SHP77 treated with DMSO at 0.1 percent for 48 hours (cell line): ENCODE results near the gene ISG15.
"Not testable (repeated sequence)": the region's sequence is repeated elsewhere in the genome, so short reads cannot be mapped to it uniquely, and the experiment has no call there.

Experiments
- DNase-seq: peaks from one replicate; lab custom pipeline; 2025; lab: John Stamatoyannopoulos, UW

Gene ISG15

GRCh38 chr1:1046767-1047166 is 33.5 kb downstream of the ISG15 start:
- no peak for DNase-seq

- no peak for DNase-seq
Observed at GRCh38 chr1:1047407-1047806, 34.1 kb downstream of the ISG15 start.

- DNase-seq, result no peak
Observed at GRCh38 chr1:1047963-1048362, 34.7 kb downstream of the ISG15 start.

GRCh38 chr1:1048765-1049164 is 35.5 kb downstream of the ISG15 start:
- no peak for DNase-seq

- DNase-seq, result no peak
Observed at GRCh38 chr1:1049318-1050165, 36.2 kb downstream of the ISG15 start.

GRCh38 chr1:1050577-1051052 is 37.3 kb downstream of the ISG15 start:
- DNase-seq, result no peak

GRCh38 chr1:1051127-1051810 is 38.0 kb downstream of the ISG15 start:
- no peak for DNase-seq

GRCh38 chr1:1052003-1052840 is 38.9 kb downstream of the ISG15 start:
- no peak for DNase-seq

- DNase-seq, result no peak
Observed at GRCh38 chr1:1053022-1053421, 39.7 kb downstream of the ISG15 start.

GRCh38 chr1:1053682-1054081 is 40.4 kb downstream of the ISG15 start:
- DNase-seq, result no peak

GRCh38 chr1:1054099-1054700 is 40.9 kb downstream of the ISG15 start:
- DNase-seq, result no peak

GRCh38 chr1:1054971-1055370 is 41.7 kb downstream of the ISG15 start:
- DNase-seq, result no peak

- no peak for DNase-seq
Observed at GRCh38 chr1:1055841-1056736, 42.8 kb downstream of the ISG15 start.

GRCh38 chr1:1057769-1058087 is 44.4 kb downstream of the ISG15 start:
- not testable (repeated sequence) for DNase-seq

GRCh38 chr1:1058088-1058905 is 45.0 kb downstream of the ISG15 start:
- DNase-seq, result no peak

- no peak for DNase-seq
Observed at GRCh38 chr1:1058921-1059493, 45.7 kb downstream of the ISG15 start.

GRCh38 chr1:1059494-1060280 is 46.4 kb downstream of the ISG15 start:
- no peak for DNase-seq

- DNase-seq, result no peak
Observed at GRCh38 chr1:1060281-1061000, 47.1 kb downstream of the ISG15 start.
